GM12865 (cell line): ENCODE data around the gene TOX2.

Experiments used
- DNase-seq: peaks from one replicate; pipeline ENCODE4 v3.0.0; 2010; ENCODE audit warnings: low read depth
- H3K4me3 ChIP-seq: 2 replicates; pipeline ENCODE4 v1.5.1; 2011; ENCODE audit warnings: mild to moderate bottlenecking, low read depth, low read length, control low read depth
- TF ChIP-seq, protein P1 (sequence below): IDR thresholded peaks from 2 replicates; pipeline ENCODE4 v1.5.1; 2011; ENCODE audit warnings: low read length, control low read depth, low read depth, inconsistent platforms; ENCODE audit not compliant: insufficient read depth; ENCODE audit errors: missing control alignments

The TOX2 gene

DNA sequence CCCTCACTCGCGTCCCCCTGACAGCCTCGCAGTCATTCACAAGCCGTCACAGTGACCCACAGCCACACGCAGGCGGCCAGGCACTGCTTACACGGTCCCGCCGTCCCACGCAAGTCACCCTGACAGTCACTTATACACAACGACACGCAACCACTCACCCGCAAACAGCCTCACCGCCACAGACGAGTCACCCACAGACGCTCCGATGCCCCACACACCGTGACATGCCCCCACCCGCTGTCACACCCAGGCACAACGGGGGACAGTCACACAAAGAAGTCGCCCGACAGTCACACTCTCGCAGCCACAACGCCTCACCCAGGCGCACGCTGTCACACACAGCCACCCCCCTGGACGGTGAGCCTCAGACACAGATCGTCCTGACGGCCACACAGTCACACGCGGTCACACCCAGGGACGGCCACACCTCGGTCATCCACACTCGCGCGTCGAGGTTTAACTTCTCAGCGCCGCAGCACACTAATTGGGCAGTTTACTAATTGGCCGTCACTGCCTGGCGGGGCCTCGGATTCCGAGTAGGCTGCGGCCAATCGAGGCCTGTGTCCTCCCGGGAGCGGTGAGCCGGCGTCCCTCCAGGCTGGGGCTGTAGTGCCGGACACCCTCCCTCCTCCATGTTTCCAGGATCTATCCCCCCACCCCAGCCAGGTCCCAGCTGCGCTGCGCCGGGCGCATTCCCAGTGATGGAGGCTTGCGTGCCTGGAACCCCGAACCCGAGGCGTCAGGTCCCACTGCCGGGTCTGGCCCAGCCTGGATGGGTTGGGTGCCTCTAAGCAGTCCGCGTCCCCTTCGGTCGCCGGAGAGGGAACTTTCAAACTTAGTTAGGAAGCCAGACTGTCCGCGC lies 790 bp downstream of the TOX2 start:
- TF ChIP-seq, protein P1, sequence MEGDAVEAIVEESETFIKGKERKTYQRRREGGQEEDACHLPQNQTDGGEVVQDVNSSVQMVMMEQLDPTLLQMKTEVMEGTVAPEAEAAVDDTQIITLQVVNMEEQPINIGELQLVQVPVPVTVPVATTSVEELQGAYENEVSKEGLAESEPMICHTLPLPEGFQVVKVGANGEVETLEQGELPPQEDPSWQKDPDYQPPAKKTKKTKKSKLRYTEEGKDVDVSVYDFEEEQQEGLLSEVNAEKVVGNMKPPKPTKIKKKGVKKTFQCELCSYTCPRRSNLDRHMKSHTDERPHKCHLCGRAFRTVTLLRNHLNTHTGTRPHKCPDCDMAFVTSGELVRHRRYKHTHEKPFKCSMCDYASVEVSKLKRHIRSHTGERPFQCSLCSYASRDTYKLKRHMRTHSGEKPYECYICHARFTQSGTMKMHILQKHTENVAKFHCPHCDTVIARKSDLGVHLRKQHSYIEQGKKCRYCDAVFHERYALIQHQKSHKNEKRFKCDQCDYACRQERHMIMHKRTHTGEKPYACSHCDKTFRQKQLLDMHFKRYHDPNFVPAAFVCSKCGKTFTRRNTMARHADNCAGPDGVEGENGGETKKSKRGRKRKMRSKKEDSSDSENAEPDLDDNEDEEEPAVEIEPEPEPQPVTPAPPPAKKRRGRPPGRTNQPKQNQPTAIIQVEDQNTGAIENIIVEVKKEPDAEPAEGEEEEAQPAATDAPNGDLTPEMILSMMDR, result no peak
- H3K4me3 ChIP-seq, result peak overlapping the region; percentile 60
- DNase-seq, result peak; percentile 35

DNA sequence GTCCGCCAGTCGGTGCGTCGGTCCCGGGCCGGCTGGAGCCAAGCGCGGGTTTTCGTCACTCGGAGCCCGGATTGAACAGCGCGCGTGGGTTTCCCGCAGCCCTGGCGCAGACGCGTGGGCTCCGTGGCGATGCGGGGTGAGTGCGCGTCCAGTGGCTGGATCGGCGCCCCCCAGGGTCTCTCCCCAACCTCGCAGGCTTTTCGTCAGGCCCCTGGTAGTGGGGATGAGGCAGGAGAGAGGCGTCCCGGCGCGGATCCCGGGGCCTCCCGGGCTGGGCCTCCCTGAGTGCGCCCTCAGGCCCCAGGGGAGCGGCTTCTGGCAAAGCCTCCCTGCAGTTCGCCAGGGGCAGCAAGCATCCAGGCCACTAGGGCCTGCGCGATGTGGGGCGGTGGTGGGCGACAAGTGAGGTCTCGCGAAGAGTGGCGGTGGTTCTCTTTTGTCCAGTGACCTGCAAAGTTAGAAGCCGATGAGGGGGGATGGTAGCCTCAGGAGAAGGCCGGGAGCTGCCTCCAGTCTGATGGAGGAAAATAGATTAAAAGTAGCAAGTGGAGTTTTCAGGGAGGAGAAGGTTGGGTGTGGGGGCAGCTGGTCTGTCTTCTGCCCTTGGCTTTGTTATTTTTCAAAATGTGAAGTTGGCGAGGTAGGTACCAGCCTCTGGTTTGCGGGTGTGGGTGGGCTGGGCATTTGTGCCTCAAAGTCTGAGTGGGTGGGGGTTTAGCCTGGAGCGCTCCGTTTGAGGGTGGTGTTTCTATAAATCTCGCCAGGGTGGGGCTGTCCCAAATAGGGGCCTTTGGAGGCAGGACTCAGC lies 1.6 kb downstream of the TOX2 start:
- TF ChIP-seq, protein P1, result no peak
- DNase-seq, result no peak
- H3K4me3 ChIP-seq, result peak overlapping the region; percentile 60

- TF ChIP-seq, protein P1, result no peak
- H3K4me3 ChIP-seq, result peak overlapping the region; percentile 60
- peak; percentile 57 for DNase-seq
These were observed 2.3 kb downstream of the TOX2 start for GRCh38 chr20:43916881-43917371.

DNA sequence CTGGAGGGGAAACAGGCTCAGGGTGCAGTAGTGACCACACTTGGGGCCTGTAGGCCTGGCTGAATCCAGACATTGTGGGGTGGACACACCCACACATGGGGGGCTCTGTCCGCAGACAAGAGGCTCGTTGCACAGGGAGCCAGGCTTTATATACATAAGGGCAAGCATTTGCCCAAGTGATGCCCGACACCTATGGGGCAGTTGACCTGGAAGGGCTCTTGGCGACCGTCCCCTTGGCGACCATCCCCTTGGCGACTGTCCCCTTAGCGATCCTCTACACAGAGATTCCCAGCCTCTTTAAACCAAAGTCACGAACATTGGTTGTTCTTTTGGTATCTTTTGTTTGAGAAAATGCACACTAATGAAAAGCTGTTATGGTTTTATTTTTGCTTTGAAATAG lies 2.7 kb downstream of the TOX2 start:
- no peak overlapping the region for H3K4me3 ChIP-seq
- TF ChIP-seq, protein P1, result no peak
- DNase-seq, result no peak

DNA sequence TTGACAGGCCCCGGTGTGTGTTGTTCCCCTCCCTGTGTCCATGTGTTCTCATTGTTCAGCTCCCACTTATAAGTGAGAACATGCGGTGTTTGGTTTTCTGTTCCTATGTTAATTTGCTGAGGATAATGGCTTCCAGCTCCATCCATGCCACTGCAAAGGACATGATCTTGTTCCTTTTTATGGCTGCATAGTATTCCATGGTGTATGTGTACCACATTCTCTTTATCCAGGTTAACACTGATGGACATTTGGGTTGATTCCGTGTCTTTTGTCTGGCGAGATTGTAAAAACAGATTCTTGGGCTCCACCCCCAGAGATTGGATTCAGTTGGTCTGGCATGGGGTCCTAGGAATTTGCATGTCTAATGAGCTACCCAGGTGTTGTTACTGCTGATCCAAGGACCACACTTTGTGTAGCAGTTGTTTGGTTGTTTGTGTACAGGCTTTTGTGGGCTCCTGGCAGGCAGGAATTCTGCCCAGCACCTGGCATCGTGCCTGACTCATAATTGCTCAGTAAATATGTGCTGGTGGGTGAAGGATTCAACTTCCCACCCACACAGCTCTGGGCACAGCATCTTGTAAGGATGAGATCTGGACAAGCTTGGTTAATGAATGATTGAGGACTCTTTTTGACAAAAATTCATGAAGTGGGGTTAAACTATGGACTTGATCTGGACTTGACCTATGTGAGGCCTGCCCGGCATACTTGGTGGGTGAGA lies 5.2 kb downstream of the TOX2 start:
- no peak overlapping the region for H3K4me3 ChIP-seq

DNA sequence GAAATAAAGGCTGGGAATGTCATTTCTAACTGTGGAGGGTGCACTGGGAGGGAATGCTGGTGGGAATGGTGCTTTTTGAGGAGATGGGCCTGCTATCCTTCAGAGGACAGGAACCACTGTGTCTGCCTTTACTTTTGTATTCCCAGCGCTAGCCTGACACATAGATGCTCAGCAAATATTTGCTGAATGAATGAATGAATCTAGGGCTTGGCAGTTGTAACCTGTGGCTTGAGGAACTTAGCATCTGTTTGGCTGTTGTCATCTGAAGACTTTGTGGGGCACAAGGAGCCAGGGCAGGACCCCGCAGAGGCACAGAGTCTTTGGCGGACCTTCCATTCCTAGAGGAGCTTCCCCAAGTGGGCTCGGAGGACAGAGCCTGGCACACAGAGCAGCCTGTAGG lies 6.1 kb downstream of the TOX2 start:
- TF ChIP-seq, protein P1, result no peak
- DNase-seq, result no peak
- no peak overlapping the region for H3K4me3 ChIP-seq

More for the DNA sequence above, 5.2 kb downstream of the TOX2 start:
- no peak for DNase-seq
- TF ChIP-seq, protein P1, result no peak
